ENCODE data around the gene TPRG1L.

DNA sequence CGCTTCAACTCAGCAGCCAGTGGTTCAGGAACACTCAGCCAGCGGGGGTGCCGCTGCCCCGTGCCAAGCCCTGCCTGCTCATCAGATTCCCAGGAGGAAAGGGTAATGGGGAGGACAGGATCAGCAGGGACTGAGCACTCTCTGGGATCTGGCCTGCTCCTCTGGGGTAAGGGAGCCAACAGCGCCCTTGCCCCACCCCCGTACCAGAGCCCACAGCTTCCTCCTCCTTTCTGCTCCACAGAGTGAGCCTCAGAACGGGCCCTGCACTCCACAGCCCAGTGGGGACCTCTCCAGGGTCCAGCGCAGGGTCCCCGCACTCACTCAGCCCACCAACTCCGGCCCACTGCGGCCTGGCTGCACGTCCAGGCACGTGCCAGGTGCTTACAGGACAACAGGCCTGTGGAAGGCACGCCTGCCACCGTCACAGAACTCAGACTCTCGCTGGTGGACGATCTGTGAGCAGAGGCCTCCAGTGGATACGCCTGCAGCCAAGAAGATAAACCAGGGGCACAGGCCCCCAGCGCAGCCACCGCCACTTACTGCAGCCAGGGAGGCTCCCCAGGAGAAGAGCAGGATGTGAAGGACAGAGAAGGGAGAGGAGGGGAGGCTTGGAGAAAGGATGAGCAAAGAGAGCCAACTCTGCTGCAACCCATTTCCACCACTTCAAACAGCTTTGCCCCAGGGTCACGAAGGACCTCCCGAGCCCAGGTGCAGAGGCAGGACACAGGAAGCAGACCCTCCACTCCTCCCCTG, 15.6 kb upstream of the TPRG1L start:
- TF ChIP-seq POLR2AphosphoS5 (IDR thresholded peaks at IDR 0.05; ENCODE audit: low read depth, low read length): no peak
- TF ChIP-seq SIN3A (IDR thresholded peaks at IDR 0.05; ENCODE audit: borderline replicate concordance, insufficient read depth, low read length): no peak

Measured in PFSK-1 (cell line).